HepG2 (cell line): ENCODE data around the gene HYOU1. TPM values are rescaled to one million over a fixed set of nuclear protein-coding genes. Genes with fewer than 3 reads are reported as not detected.

Experiments used
- AKNA ChIP-seq: sonication (generic); formaldehyde crosslinking; IDR thresholded peaks from 2 replicates; pipeline ENCODE4 v1.4.0; 2020; ENCODE audit warnings: missing genetic modification reagents, borderline replicate concordance
- CCDC6 ChIP-seq: sonication (generic); formaldehyde crosslinking; IDR thresholded peaks from 2 replicates; pipeline ENCODE4 v1.8.1; 2022; ENCODE audit warnings: mild to moderate bottlenecking, missing genetic modification reagents, moderate library complexity
- E2F5 ChIP-seq: sonication (generic); formaldehyde crosslinking; conservative IDR thresholded peaks from 2 replicates; pipeline ENCODE4 v1.4.0; 2020; ENCODE audit warnings: missing genetic modification reagents
- MBNL3 ChIP-seq: fragments of 250-450 bp; sonication (Bioruptor Pico); conservative IDR thresholded peaks from 2 replicates; pipeline ENCODE4 v1.8.0; 2022; ENCODE audit warnings: mild to moderate bottlenecking, inconsistent platforms
- NCOR1 ChIP-seq: fragments of 200-600 bp; sonication (generic); IDR thresholded peaks from 2 replicates; pipeline ENCODE4 v1.7.0; 2017; ENCODE audit warnings: antibody characterized with exemption, low read length, borderline replicate concordance
- NR2C2 ChIP-seq: sonication (generic); formaldehyde crosslinking; IDR thresholded peaks from 2 replicates; pipeline ENCODE4 v1.4.0; 2020; ENCODE audit warnings: missing genetic modification reagents, mild to moderate bottlenecking, moderate library complexity, borderline replicate concordance
- SALL1 ChIP-seq: sonication (generic); formaldehyde crosslinking; IDR thresholded peaks from 2 replicates; pipeline ENCODE4 v1.8.0; 2022; ENCODE audit warnings: mild to moderate bottlenecking, missing genetic modification reagents
- ZNF24 ChIP-seq: fragments of 450-650 bp; IDR thresholded peaks from 2 replicates; pipeline ENCODE4 v1.6.1; 2017; ENCODE audit warnings: antibody characterized with exemption, mild to moderate bottlenecking
- ZNF264 ChIP-seq: sonication (generic); formaldehyde crosslinking; IDR thresholded peaks from 2 replicates; pipeline ENCODE4 v1.4.0; 2020; ENCODE audit warnings: missing genetic modification reagents
- ZNF333 ChIP-seq: sonication (generic); formaldehyde crosslinking; IDR thresholded peaks from 2 replicates; pipeline ENCODE4 v1.4.0; 2020; ENCODE audit warnings: mild to moderate bottlenecking, missing genetic modification reagents, borderline replicate concordance
- ZNF441 ChIP-seq: sonication (generic); formaldehyde crosslinking; IDR thresholded peaks from 2 replicates; pipeline ENCODE4 v1.7.0; 2021; ENCODE audit warnings: missing genetic modification reagents, borderline replicate concordance
- ZNF567 ChIP-seq: sonication (generic); formaldehyde crosslinking; IDR thresholded peaks from 2 replicates; pipeline ENCODE4 v1.8.1; 2023; ENCODE audit warnings: mild to moderate bottlenecking, missing genetic modification reagents, borderline replicate concordance
- ZNF672 ChIP-seq: sonication (generic); formaldehyde crosslinking; IDR thresholded peaks from 2 replicates; pipeline ENCODE4 v1.8.1; 2022; ENCODE audit warnings: missing genetic modification reagents
- ZSCAN20 ChIP-seq: sonication (generic); formaldehyde crosslinking; IDR thresholded peaks from 2 replicates; pipeline ENCODE4 v1.4.0; 2020; ENCODE audit warnings: missing genetic modification reagents, mild to moderate bottlenecking, borderline replicate concordance
- polyA plus RNA-seq, 8 experiments: library from polyadenylated mRNA; depleted of rRNA in 3 of 8; stranded (reverse) in 7 of 8; unstranded in 1 of 8; fragments of >200 nt; fragmentation: Illumina TruSeq in 4 of 8; extraction: Trizol in 4 of 8; gene quantifications; 2 replicates each; pipeline versions ENCODE4 v1.2.1 to v1.2.3, GENCODE V29; 2011 to 2016; ENCODE audit warnings: low read depth in 4 of 8, missing spikeins in 1 of 8, mixed read lengths in 1 of 8; ENCODE audit not compliant: insufficient read depth in 1 of 8
- total RNA-seq, 5 experiments: library from RNA; depleted of rRNA; stranded (reverse); fragments of >200 nt; fragmentation: Illumina TruSeq; extraction: Trizol; gene quantifications; 2 replicates each; pipeline ENCODE4 v1.2.3, GENCODE V29; 2016; ENCODE audit warnings: low read depth in 1 of 5
- TF ChIP-seq, protein P1 (sequence below): sonication (generic); formaldehyde crosslinking; IDR thresholded peaks from 2 replicates; pipeline ENCODE4 v1.8.0; 2022; ENCODE audit warnings: mild to moderate bottlenecking, missing genetic modification reagents, moderate library complexity
- TF ChIP-seq, protein P2 (sequence below): sonication (generic); formaldehyde crosslinking; IDR thresholded peaks from 2 replicates; pipeline ENCODE4 v1.4.0; 2020; ENCODE audit warnings: mild to moderate bottlenecking, missing genetic modification reagents, borderline replicate concordance

Gene HYOU1
- total and polyA plus RNA-seq, 2 of the 13 experiments (the other 11 are each of a cell fraction or from before 2014, with no cell fraction given), result 127 to 155 TPM

GRCh38 chr11:119026970-119027369, 30.0 kb downstream of the HYOU1 start (continued):
- TF ChIP-seq E2F5 (CRISPR knock-in tag) (no peak), ZNF333 (CRISPR knock-in tag) (no peak), MBNL3 (CRISPR knock-in tag) (no peak), ZNF24 (no peak), ZNF264 (no peak), NR2C2 (CRISPR knock-in tag) (no peak), AKNA (CRISPR knock-in tag) (no peak), CCDC6 (CRISPR knock-in tag) (no peak), NCOR1 (peak; percentile 46; the same call in 1 of the 2 replicates), ZSCAN20 (CRISPR knock-in tag) (no peak), ZNF441 (CRISPR knock-in tag) (no peak; the same call in 1 of the 2 replicates), ZNF567 (CRISPR knock-in tag) (no peak), SALL1 (CRISPR knock-in tag) (peak; percentile 52; the same call in 1 of the 2 replicates), ZNF672 (no peak)
- TF ChIP-seq, protein P1, sequence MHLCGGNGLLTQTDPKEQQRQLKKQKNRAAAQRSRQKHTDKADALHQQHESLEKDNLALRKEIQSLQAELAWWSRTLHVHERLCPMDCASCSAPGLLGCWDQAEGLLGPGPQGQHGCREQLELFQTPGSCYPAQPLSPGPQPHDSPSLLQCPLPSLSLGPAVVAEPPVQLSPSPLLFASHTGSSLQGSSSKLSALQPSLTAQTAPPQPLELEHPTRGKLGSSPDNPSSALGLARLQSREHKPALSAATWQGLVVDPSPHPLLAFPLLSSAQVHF, result no peak
- TF ChIP-seq, protein P2, sequence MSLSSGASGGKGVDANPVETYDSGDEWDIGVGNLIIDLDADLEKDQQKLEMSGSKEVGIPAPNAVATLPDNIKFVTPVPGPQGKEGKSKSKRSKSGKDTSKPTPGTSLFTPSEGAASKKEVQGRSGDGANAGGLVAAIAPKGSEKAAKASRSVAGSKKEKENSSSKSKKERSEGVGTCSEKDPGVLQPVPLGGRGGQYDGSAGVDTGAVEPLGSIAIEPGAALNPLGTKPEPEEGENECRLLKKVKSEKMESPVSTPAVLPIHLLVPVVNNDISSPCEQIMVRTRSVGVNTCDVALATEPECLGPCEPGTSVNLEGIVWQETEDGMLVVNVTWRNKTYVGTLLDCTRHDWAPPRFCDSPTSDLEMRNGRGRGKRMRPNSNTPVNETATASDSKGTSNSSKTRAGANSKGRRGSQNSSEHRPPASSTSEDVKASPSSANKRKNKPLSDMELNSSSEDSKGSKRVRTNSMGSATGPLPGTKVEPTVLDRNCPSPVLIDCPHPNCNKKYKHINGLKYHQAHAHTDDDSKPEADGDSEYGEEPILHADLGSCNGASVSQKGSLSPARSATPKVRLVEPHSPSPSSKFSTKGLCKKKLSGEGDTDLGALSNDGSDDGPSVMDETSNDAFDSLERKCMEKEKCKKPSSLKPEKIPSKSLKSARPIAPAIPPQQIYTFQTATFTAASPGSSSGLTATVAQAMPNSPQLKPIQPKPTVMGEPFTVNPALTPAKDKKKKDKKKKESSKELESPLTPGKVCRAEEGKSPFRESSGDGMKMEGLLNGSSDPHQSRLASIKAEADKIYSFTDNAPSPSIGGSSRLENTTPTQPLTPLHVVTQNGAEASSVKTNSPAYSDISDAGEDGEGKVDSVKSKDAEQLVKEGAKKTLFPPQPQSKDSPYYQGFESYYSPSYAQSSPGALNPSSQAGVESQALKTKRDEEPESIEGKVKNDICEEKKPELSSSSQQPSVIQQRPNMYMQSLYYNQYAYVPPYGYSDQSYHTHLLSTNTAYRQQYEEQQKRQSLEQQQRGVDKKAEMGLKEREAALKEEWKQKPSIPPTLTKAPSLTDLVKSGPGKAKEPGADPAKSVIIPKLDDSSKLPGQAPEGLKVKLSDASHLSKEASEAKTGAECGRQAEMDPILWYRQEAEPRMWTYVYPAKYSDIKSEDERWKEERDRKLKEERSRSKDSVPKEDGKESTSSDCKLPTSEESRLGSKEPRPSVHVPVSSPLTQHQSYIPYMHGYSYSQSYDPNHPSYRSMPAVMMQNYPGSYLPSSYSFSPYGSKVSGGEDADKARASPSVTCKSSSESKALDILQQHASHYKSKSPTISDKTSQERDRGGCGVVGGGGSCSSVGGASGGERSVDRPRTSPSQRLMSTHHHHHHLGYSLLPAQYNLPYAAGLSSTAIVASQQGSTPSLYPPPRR (CRISPR knock-in tag), result peak; percentile 40; the same call in 1 of the 2 replicates
